HepG2 (cell line): ENCODE results near the gene SOCS3. TPM values are rescaled to one million over a fixed set of nuclear protein-coding genes. Genes with fewer than 3 reads are reported as not detected.

Source experiments
- AFF4 ChIP-seq: sonication (generic); formaldehyde crosslinking; IDR thresholded peaks from 2 replicates; pipeline ENCODE4 v1.4.0; 2020; ENCODE audit warnings: missing genetic modification reagents
- CBFB ChIP-seq: sonication (generic); formaldehyde crosslinking; IDR thresholded peaks from 2 replicates; pipeline ENCODE4 v1.4.0; 2020; ENCODE audit warnings: missing genetic modification reagents
- CBX5 ChIP-seq: sonication (generic); formaldehyde crosslinking; IDR thresholded peaks from 2 replicates; pipeline ENCODE4 v1.4.0; 2020; ENCODE audit warnings: missing genetic modification reagents, borderline replicate concordance
- CEBPG ChIP-seq: IDR thresholded peaks from 2 replicates; pipeline ENCODE4 v1.6.1; 2016
- GATAD1 ChIP-seq: IDR thresholded peaks from 2 replicates; pipeline ENCODE4 v1.6.1; 2016; ENCODE audit warnings: missing genetic modification reagents, missing compliant biosample characterization
- NFYB ChIP-seq: sonication (generic); formaldehyde crosslinking; IDR thresholded peaks from 2 replicates; pipeline ENCODE4 v1.4.0; 2020; ENCODE audit warnings: missing genetic modification reagents
- RNF2 ChIP-seq: fragments of 450-650 bp; conservative IDR thresholded peaks from 2 replicates; pipeline ENCODE4 v1.6.1; 2016; ENCODE audit warnings: low read depth
- SMAD1 ChIP-seq: sonication (generic); formaldehyde crosslinking; IDR thresholded peaks from 2 replicates; pipeline ENCODE4 v1.4.0; 2020; ENCODE audit warnings: missing genetic modification reagents, low read depth, mild to moderate bottlenecking, borderline replicate concordance
- SMARCE1 ChIP-seq: fragments of 450-650 bp; IDR thresholded peaks from 2 replicates; pipeline ENCODE4 v1.6.1; 2017; ENCODE audit warnings: borderline replicate concordance
- SPEN ChIP-seq: sonication (generic); formaldehyde crosslinking; IDR thresholded peaks from 2 replicates; pipeline ENCODE4 v1.5.1; 2020; ENCODE audit warnings: low read depth, mild to moderate bottlenecking, missing genetic modification reagents
- YY1 ChIP-seq: IDR thresholded peaks from 2 replicates; pipeline ENCODE4 v1.6.1; 2011; ENCODE audit warnings: low read length, low read depth, moderate library complexity, mild to moderate bottlenecking; ENCODE audit not compliant: insufficient read depth, insufficient replicate concordance
- ZBTB26 ChIP-seq: IDR thresholded peaks from 2 replicates; pipeline ENCODE4 v1.6.1; 2016; ENCODE audit warnings: missing compliant biosample characterization, missing genetic modification reagents, borderline replicate concordance
- ZBTB8A ChIP-seq: sonication (generic); formaldehyde crosslinking; IDR thresholded peaks from 2 replicates; pipeline ENCODE4 v1.4.0; 2020; ENCODE audit warnings: mild to moderate bottlenecking, low read depth, missing genetic modification reagents, borderline replicate concordance
- ZFP36L1 ChIP-seq: sonication (generic); formaldehyde crosslinking; IDR thresholded peaks from 2 replicates; pipeline ENCODE4 v1.8.0; 2022; ENCODE audit warnings: mild to moderate bottlenecking, missing genetic modification reagents, moderate library complexity
- ZNF556 ChIP-seq: sonication (generic); formaldehyde crosslinking; IDR thresholded peaks from 2 replicates; pipeline ENCODE4 v1.4.0; 2020; ENCODE audit warnings: mild to moderate bottlenecking, missing genetic modification reagents, borderline replicate concordance
- ZSCAN21 ChIP-seq: sonication (generic); formaldehyde crosslinking; IDR thresholded peaks from 2 replicates; pipeline ENCODE4 v1.8.0; 2022; ENCODE audit warnings: mild to moderate bottlenecking, missing genetic modification reagents, moderate library complexity, borderline replicate concordance
- polyA plus RNA-seq, 8 experiments: library from polyadenylated mRNA; depleted of rRNA in 3 of 8; stranded (reverse) in 7 of 8; unstranded in 1 of 8; fragments of >200 nt; fragmentation: Illumina TruSeq in 4 of 8; extraction: Trizol in 4 of 8; gene quantifications; 2 replicates each; pipeline versions ENCODE4 v1.2.1 to v1.2.3, GENCODE V29; 2011 to 2016; ENCODE audit warnings: low read depth in 4 of 8, missing spikeins in 1 of 8, mixed read lengths in 1 of 8; ENCODE audit not compliant: insufficient read depth in 1 of 8
- total RNA-seq, 5 experiments: library from RNA; depleted of rRNA; stranded (reverse); fragments of >200 nt; fragmentation: Illumina TruSeq; extraction: Trizol; gene quantifications; 2 replicates each; pipeline ENCODE4 v1.2.3, GENCODE V29; 2016; ENCODE audit warnings: low read depth in 1 of 5
- TF ChIP-seq, protein P1 (sequence below): sonication (generic); formaldehyde crosslinking; IDR thresholded peaks from 2 replicates; pipeline ENCODE4 v1.4.0; 2020; ENCODE audit warnings: mild to moderate bottlenecking, missing genetic modification reagents
- TF ChIP-seq, protein P2 (sequence below): sonication (generic); formaldehyde crosslinking; IDR thresholded peaks from 2 replicates; pipeline ENCODE4 v1.4.0; 2020; ENCODE audit warnings: missing genetic modification reagents
- TF ChIP-seq, protein P3 (sequence below): IDR thresholded peaks from 2 replicates; pipeline ENCODE4 v1.6.1; 2012; ENCODE audit warnings: inconsistent platforms

Gene SOCS3
- total and polyA plus RNA-seq, 2 of the 13 experiments (the other 11 are each of a cell fraction or from before 2014, with no cell fraction given), result 0.77 to 2.4 TPM

GRCh38 chr17:78360371-78361224, 721 bp upstream of the SOCS3 start (continued):
- TF ChIP-seq AFF4 (CRISPR knock-in tag), result no peak
- TF ChIP-seq ZSCAN21 (CRISPR knock-in tag), result peak; percentile 71; the same call in 1 of the 2 replicates
- peak; percentile 62; the same call in 1 of the 2 replicates for TF ChIP-seq RNF2
- TF ChIP-seq, protein P1, sequence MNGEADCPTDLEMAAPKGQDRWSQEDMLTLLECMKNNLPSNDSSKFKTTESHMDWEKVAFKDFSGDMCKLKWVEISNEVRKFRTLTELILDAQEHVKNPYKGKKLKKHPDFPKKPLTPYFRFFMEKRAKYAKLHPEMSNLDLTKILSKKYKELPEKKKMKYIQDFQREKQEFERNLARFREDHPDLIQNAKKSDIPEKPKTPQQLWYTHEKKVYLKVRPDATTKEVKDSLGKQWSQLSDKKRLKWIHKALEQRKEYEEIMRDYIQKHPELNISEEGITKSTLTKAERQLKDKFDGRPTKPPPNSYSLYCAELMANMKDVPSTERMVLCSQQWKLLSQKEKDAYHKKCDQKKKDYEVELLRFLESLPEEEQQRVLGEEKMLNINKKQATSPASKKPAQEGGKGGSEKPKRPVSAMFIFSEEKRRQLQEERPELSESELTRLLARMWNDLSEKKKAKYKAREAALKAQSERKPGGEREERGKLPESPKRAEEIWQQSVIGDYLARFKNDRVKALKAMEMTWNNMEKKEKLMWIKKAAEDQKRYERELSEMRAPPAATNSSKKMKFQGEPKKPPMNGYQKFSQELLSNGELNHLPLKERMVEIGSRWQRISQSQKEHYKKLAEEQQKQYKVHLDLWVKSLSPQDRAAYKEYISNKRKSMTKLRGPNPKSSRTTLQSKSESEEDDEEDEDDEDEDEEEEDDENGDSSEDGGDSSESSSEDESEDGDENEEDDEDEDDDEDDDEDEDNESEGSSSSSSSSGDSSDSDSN (CRISPR knock-in tag), result peak; percentile 67
- peak; percentile 43; the same call in 1 of the 2 replicates for TF ChIP-seq CEBPG (CRISPR knock-in tag)
- TF ChIP-seq, protein P2, sequence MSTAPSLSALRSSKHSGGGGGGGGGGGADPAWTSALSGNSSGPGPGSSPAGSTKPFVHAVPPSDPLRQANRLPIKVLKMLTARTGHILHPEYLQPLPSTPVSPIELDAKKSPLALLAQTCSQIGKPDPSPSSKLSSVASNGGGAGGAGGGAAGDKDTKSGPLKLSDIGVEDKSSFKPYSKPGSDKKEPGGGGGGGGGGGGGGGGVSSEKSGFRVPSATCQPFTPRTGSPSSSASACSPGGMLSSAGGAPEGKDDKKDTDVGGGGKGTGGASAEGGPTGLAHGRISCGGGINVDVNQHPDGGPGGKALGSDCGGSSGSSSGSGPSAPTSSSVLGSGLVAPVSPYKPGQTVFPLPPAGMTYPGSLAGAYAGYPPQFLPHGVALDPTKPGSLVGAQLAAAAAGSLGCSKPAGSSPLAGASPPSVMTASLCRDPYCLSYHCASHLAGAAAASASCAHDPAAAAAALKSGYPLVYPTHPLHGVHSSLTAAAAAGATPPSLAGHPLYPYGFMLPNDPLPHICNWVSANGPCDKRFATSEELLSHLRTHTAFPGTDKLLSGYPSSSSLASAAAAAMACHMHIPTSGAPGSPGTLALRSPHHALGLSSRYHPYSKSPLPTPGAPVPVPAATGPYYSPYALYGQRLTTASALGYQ, result peak; percentile 68; the same call in 1 of the 2 replicates
- TF ChIP-seq, protein P3, sequence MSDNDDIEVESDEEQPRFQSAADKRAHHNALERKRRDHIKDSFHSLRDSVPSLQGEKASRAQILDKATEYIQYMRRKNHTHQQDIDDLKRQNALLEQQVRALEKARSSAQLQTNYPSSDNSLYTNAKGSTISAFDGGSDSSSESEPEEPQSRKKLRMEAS, result peak; percentile 66
- TF ChIP-seq ZNF556 (CRISPR knock-in tag), result no peak
- 0 out of 2 replicates have a peak, but pooled peaks have one; percentile 23 for TF ChIP-seq NFYB (CRISPR knock-in tag)
- TF ChIP-seq ZBTB8A, result no peak
- peak; percentile 43; the same call in 1 of the 2 replicates for TF ChIP-seq GATAD1
- peak; percentile 34; the same call in 1 of the 2 replicates for TF ChIP-seq SPEN (CRISPR knock-in tag)
- no peak for TF ChIP-seq ZFP36L1 (CRISPR knock-in tag)
- 0 out of 2 replicates have a peak, but pooled peaks have one; percentile 61 for TF ChIP-seq ZBTB26 (CRISPR knock-in tag)
- peak; percentile 31; the same call in 1 of the 2 replicates for TF ChIP-seq SMAD1 (CRISPR knock-in tag)
- peak; percentile 67; the same call in 1 of the 2 replicates for TF ChIP-seq CBFB (CRISPR knock-in tag)
- no peak; the same call in 1 of the 2 replicates for TF ChIP-seq CBX5
- no peak for TF ChIP-seq SMARCE1
- peak; percentile 81 for TF ChIP-seq YY1
